Stromal cell of bone marrow (primary cell): Measurements from ENCODE around the gene NQO2.
A peak's percentile ranks its signal among the peaks of the same experiment; 100 is the strongest.
"Not testable (repeated sequence)": the region's sequence is repeated elsewhere in the genome, so short reads cannot be mapped to it uniquely, and the experiment has no call there.

ENCODE experiments used
- DNase-seq: peaks from one replicate; pipeline ENCODE4 v3.0.0-alpha.2; 2012; ENCODE audit warnings: low read depth

The NQO2 gene

GRCh38 chr6:3013901-3014674 lies 14.4 kb downstream of the NQO2 start:
- no peak for DNase-seq

GRCh38 chr6:3014675-3015066 lies 15.0 kb downstream of the NQO2 start:
- no peak for DNase-seq

GRCh38 chr6:3015144-3015543 lies 15.4 kb downstream of the NQO2 start:
- DNase-seq: no peak

- DNase-seq: no peak
These were observed 17.0 kb downstream of the NQO2 start for GRCh38 chr6:3016473-3017280.

- DNase-seq: no peak
These were observed 17.6 kb downstream of the NQO2 start for GRCh38 chr6:3017304-3017703.

GRCh38 chr6:3019065-3019464 lies 19.4 kb downstream of the NQO2 start:
- DNase-seq: no peak

GRCh38 chr6:3019749-3020320 lies 20.1 kb downstream of the NQO2 start:
- DNase-seq: no peak

- DNase-seq: not testable (repeated sequence)
These were observed 21.4 kb downstream of the NQO2 start for GRCh38 chr6:3020976-3021598.

- DNase-seq: no peak
These were observed 23.3 kb downstream of the NQO2 start for GRCh38 chr6:3022765-3023662.

- peak; percentile 92 for DNase-seq
These were observed 24.2 kb downstream of the NQO2 start for GRCh38 chr6:3023663-3024483.

- DNase-seq: no peak
These were observed 27.3 kb downstream of the NQO2 start for GRCh38 chr6:3026791-3027626.

GRCh38 chr6:3028156-3028555 lies 28.5 kb downstream of the NQO2 start:
- not testable (repeated sequence) for DNase-seq

- DNase-seq: no peak
These were observed 32.4 kb downstream of the NQO2 start for GRCh38 chr6:3031857-3032640.

- DNase-seq: no peak
These were observed 33.3 kb downstream of the NQO2 start for GRCh38 chr6:3032986-3033385.

- no peak for DNase-seq
These were observed 34.0 kb downstream of the NQO2 start for GRCh38 chr6:3033652-3034051.

GRCh38 chr6:3035397-3035796 lies 35.7 kb downstream of the NQO2 start:
- no peak for DNase-seq

- no peak for DNase-seq
These were observed 37.4 kb downstream of the NQO2 start for GRCh38 chr6:3036861-3037637.
